ENCODE results near the gene PRR7.

- no peak for TF ChIP-seq POLR2A (IDR thresholded peaks at IDR 0.05)
- no peak for TF ChIP-seq POLR2AphosphoS5 (IDR thresholded peaks at IDR 0.05)
Measured at GRCh38 chr5:177458912-177459350, 12.3 kb downstream of the PRR7 start.
